Measurements from ENCODE around the gene SHKBP1. TPM values are rescaled to one million over a fixed set of nuclear protein-coding genes. Genes with fewer than 3 reads are reported as not detected.

The SHKBP1 gene
- total and polyA plus RNA-seq, 2 of the 8 experiments (the other 6 are each of a cell fraction or from before 2014, with no cell fraction given), result 74.6 to 98.8 TPM

DNA sequence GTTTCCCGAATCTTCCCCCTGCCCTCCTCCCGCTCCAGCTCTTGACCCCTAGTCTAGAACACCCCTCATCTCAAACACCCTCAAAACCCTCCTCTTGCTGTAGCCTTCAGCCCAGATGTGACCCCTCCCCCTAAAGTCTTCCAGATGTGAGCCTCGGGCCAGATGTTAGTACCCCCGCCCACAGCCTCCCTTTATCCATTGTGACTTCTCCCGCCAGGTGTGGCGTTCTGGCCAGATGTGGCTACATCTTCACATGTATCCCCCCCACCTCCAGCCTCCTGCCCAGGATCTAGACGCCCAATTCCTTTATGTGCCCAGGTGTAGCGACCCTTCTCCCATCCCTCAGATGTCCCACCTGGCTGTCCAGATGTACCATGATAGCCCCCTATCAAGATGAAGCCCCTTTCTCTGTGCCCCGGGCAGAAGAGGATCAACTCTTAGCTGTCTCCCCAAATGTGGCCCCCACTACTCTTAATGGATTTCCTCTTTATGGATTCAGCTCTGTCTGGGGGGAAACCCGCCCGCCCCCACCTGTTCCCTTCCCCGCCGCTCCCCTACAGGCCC, 24.0 kb downstream of the SHKBP1 start:
- Histone ChIP-seq H4K20me1 (replicated peaks in 1 of 2; ENCODE audit: control insufficient read depth in 1 of 2, insufficient read depth in 2 of 2, low read length in 2 of 2) (peaks cover 7 to 8% of the 10 kb centered on the region in 2 experiments), H3K9ac (replicated peaks in 1 of 4; ENCODE audit: extremely low read depth in 1 of 4, low read depth in 3 of 4, low read length in 3 of 4) (no peak overlapping the region), H3K4ac (replicated peaks; ENCODE audit: insufficient read length, low read depth, low read length) (no peak overlapping the region), H3K23me2 (ENCODE audit: low read depth, low read length) (peaks cover 25% of the 10 kb centered on the region; the same call in 1 of the 2 replicates), H3K79me2 (ENCODE audit: control insufficient read depth in 1 of 2, insufficient read depth in 2 of 2, low read length in 2 of 2) (no peaks in the 10 kb centered on the region), H3K79me1 (ENCODE audit: low read depth, low read length) (0 out of 2 replicates have a peak, but pooled peaks cover 2% of the 10 kb centered on the region), H4K5ac (ENCODE audit: insufficient read length, low read depth, low read length) (no peak overlapping the region), H3K27ac (ENCODE audit: low read depth, low read length) (no peak overlapping the region), H3K23ac (ENCODE audit: insufficient read length) (no peak overlapping the region), H3K56ac (replicated peaks; ENCODE audit: insufficient read length, low read depth, low read length) (no peak overlapping the region), H4K8ac (ENCODE audit: extremely low read depth, insufficient read depth, low read length) (no peak overlapping the region), H2BK15ac (ENCODE audit: low read length) (no peak overlapping the region), H2AK5ac (ENCODE audit: low read depth, low read length) (no peak overlapping the region), H3K18ac (ENCODE audit: extremely low read depth, low read length) (no peak overlapping the region), H2AFZ (ENCODE audit: low read length) (no peak overlapping the region), H2BK120ac (replicated peaks; ENCODE audit: low read depth, low read length) (no peak overlapping the region), H2BK5ac (ENCODE audit: low read depth, low read length) (no peak overlapping the region), H3K36me3 (ENCODE audit: control insufficient read depth in 2 of 4, insufficient read depth in 4 of 4, low read length in 3 of 4) (no peaks in the 10 kb centered on the region; a peak in 1 of 8 replicates), H3K4me1 (replicated peaks in 1 of 4; ENCODE audit: control insufficient read depth in 3 of 4, insufficient read depth in 4 of 4, low read length in 3 of 4) (peaks cover 9 to 40% (median 26%) of the 10 kb centered on the region in 4 experiments), H2BK12ac (ENCODE audit: low read depth, low read length) (no peak overlapping the region), H3K4me2 (ENCODE audit: insufficient read depth in 1 of 2, low read depth in 2 of 2, low read length in 2 of 2) (peak overlapping the region; percentile 75 to 84; a peak in 3 of 4 replicates), H3K14ac (ENCODE audit: insufficient read length) (no peak overlapping the region), H3K9me3 (ENCODE audit: insufficient read depth in 2 of 2, low read depth in 1 of 2, low read length in 1 of 2) (no peaks in the 10 kb centered on the region), H4K91ac (replicated peaks; ENCODE audit: insufficient read length, low read length) (no peak overlapping the region), H3K27me3 (replicated peaks in 1 of 4; ENCODE audit: control insufficient read depth in 3 of 4, extremely low read depth in 1 of 4, insufficient read depth in 3 of 4, low read length in 3 of 4) (peaks cover 19 to 56% (median 49%) of the 10 kb centered on the region in 4 experiments), H2BK20ac (ENCODE audit: low read length) (no peak overlapping the region), H3K4me3 (ENCODE audit: extremely low read depth in 1 of 4, insufficient read depth in 2 of 4, low read depth in 3 of 4, low read length in 4 of 4) (peak overlapping the region in 2 of 4 experiments; percentile 7 to 66; a peak in 4 of 8 replicates)
- POLR2A ChIA-PET (ENCODE audit: partially characterized antibody), result interaction anchor here (0.7 kb wide), 1 partner anchor 13 kb away, joined by 4 read pairs; no protein-coding TSS in a partner anchor
- CTCF ChIA-PET (ENCODE audit: partially characterized antibody), result interaction anchor here (0.6 to 11.3 kb wide), 13 partner anchors 9 to 79 kb away, joined by 3 to 100 read pairs (median 6); no protein-coding TSS in a partner anchor
- no peak for FAIRE-seq
- TF ChIP-seq TCF12 (IDR thresholded peaks at IDR 0.05; ENCODE audit: low read depth, low read length), result 0 out of 2 replicates have a peak, but pooled peaks have one; percentile 44
- no peak for TF ChIP-seq TAF1 (IDR thresholded peaks at IDR 0.05; ENCODE audit: low read depth, low read length)
- TF ChIP-seq RXRA (IDR thresholded peaks at IDR 0.05; ENCODE audit: insufficient read depth, low read depth, low read length), result no peak
- TF ChIP-seq EZH2 (IDR thresholded peaks at IDR 0.05; ENCODE audit: low read depth, low read length, severe bottlenecking), result peak; percentile 29
- WGBS, 2 experiments (ENCODE audit: extremely low coverage in 1 of 2, insufficient coverage in 1 of 2, insufficient read length in 1 of 2, insufficient replicate concordance in 2 of 2, low coverage in 1 of 2, low lambda C conversion rate in 2 of 2, missing lambda C conversion rate in 1 of 2), result 42% methylated on average over 9 of the region's 13 CpGs; no CpG with 5 or more reads in 1 of the 2 experiments
- no peak for DNase-seq (ENCODE audit: low read depth in 1 of 2, low spot score in 2 of 2)
